GM08714 (cell line): ENCODE measurements around the gene MAP4.
"Not testable (repeated sequence)": the region's sequence is repeated elsewhere in the genome, so short reads cannot be mapped to it uniquely, and the experiment has no call there.

Source experiments
- H3K4me3 ChIP-seq: fragments of 200-500 bp; sonication (Bioruptor generic); 2 replicates; pipeline ENCODE4 v1.5.1; 2014; ENCODE audit warnings: mild to moderate bottlenecking, low read length, inconsistent platforms
- ZNF274 ChIP-seq: IDR thresholded peaks from 2 replicates; pipeline ENCODE4 v1.6.1; 2012; ENCODE audit warnings: mild to moderate bottlenecking, low read depth, low read length

Gene MAP4

GRCh38 chr3:47846186-47846879 is 169.9 kb downstream of the MAP4 start:
- no peak for TF ChIP-seq ZNF274
- H3K4me3 ChIP-seq = no peak overlapping the region

DNA sequence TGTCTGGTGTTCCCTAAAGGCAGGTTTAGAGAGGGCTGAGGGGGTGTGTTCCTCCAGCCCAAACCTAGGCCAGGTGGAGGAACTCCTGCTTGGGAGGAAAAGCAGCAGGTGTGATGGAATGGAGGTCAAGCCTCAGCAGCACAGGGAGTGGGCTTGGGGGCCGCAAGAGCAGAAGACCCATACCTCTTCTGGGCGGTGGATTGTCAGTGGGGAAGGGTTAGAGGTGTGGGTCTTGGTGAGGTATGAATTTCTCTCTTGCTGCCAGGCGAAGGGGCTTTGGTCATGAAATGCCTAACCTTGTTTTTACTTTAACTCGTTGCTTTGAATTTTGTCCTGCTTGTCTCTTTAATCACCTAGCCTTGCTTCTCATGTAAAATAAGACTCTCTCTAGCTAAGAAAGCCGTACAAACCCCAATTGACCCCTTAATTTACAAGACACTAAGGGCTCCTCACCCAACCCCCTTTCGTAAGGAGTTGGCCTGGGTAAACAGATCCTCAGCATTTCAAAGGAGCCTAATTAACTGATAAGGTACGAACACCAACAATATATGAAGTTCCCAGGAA is 174.3 kb downstream of the MAP4 start:
- no peak overlapping the region for H3K4me3 ChIP-seq
- no peak for TF ChIP-seq ZNF274

GRCh38 chr3:47838503-47838902 is 177.7 kb downstream of the MAP4 start:
- no peak for TF ChIP-seq ZNF274
- H3K4me3 ChIP-seq = no peak overlapping the region

DNA sequence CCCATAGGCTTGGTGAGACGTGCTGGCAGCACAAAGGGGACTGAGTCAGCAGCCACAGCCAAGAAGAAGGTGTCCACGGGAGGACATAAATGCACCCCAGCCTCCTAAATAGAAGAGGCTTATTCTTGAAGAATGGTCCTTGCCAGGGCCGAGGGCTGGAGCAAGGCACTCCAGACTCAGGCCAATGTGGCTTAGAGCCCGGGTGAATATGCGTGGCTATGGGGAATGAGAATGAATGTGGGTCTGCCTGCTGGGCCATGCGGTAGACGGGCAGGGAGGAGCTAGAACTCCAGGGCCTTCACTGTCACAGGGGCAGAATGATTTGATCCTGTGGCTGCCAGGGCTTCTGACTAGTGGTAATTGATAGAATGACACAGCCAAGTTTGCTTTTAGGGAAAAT is 179.2 kb downstream of the MAP4 start:
- TF ChIP-seq ZNF274 = no peak
- H3K4me3 ChIP-seq = no peak overlapping the region

DNA sequence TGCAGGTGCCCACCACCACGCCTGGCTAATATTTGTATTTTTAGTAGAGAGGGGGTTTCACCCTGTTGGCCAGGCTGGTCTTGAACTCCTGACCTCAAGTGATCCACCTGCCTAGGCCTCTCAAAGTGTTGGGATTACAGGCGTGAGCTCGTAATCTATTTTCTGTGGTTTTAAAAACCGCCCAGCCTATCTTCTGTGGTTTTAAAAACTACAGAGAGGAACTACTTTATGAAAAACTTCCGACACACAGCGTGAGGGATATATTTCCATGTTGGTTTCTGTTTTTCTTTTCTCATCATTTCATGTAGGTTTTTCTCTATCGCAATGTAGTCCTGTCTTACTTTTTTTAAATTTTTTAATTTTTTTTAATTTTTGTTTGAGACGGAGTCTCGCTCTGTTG is 186.7 kb downstream of the MAP4 start:
- not testable (repeated sequence) for H3K4me3 ChIP-seq

DNA sequence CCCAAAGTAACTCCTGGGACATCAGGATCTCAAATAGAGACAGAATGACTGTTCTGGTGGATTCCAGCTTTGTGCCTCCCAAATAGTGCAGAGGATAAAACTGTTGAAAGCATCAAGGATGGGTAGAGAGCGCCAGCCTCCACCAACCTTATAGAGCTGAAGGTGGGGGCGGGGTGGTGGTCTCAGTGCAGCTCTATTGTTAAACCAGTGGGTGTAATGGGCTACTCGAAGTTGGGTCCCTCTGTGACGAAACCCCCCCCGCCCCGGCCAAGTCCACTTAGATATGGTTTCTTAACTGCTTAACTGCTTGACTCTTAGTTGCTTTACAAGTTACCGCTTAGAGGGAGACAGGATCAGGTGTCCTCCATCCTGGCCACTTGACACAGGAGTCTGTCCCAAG is 190.6 kb downstream of the MAP4 start:
- peak overlapping the region; percentile 93 for H3K4me3 ChIP-seq
- no peak for TF ChIP-seq ZNF274

DNA sequence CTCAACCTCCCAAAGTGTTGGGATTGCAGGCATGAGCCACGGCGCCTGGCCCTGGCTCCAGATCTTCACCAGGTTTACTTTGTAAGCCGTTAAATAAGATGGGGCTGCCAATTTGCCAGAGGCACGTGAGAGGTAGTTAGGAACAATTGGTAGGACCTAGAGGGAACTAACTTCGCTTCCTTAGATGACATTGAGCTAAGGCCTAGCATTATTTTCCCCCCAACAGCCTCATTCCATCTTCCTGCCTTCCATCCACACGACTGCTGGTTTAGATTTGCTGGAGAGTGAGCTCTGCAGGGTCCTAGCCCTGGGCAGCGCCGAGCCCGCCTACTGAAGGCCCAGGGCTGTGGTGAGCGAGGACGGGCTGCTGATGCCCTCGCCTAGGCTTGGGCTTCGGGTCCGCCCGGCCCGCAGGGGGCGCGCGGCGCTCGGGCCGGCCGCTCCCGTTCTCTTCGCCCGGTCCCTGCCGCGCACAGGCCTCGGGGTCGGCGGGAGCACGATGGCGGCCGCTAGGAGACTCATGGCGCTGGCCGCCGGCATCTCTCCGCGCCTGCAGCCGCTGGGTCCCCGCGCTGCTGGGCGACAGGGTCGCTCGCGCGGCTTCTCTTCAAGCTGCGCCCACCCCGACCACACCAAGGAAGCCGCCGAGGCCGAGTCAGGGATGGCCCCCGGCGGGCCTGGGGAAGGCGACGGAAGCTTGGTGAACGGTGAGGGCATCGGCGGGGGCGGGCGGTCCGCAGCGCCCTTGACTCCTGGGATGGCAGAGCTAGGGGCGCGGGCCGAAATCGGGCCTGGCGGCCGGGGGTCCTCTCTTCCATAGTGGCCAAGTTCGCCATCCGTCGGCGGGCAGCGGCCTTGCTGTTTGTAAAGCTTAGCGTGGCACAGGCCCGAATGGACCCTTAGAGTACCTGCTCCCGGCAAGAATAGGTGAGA is 191.4 kb downstream of the MAP4 start:
- H3K4me3 ChIP-seq = peak overlapping the region; percentile 93
- no peak for TF ChIP-seq ZNF274

DNA sequence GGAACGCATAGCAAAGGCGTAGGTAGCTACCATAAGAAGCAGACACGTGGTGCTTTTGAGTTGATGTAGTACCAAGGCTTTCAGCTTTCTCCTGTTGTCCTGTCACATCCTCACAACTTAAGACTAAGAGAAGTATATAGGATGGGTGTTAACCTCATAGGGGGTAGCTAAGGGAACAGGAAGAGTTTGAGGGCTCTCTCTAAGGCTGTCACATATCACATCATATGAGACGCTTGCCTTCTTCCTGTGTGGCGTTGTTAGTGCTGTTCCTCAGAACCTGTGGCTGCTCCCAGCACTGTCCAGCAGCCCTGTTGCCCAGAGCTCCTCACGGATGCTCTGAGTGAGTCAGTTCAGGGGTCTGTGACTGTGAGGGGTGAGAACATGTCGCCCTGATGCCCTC is 198.6 kb downstream of the MAP4 start:
- no peak overlapping the region for H3K4me3 ChIP-seq
- TF ChIP-seq ZNF274 = no peak

DNA sequence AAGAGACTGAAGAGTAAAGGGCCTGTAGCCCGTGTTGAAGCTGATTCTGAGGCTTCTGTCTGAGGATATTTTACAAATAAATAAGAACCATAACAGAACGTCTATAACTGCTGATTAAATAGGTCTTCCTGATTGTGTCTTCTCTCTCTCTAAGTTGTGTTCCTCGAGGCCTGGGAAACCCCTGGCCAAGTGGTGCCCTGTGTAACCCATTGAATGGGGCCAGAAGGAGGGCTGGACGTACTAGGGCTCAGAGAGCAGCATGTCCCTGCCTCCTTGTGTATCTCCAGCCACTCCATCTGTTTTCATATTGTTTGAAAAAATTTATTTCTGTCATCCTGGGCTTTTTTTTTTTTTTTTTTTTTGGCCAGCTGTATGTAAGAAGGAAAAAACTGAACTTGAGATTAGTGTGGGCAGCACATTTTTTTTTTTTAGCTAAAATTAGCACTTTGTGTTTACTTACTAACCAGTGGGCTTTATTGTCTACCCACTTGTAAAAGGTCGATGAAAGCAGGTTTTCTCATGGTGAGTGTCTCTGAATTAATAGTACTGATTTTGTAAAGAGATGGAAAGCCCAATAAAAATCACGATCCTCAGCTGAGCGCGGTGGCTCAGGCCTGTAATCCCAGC is 202.6 kb downstream of the MAP4 start:
- H3K4me3 ChIP-seq = no peak overlapping the region
- TF ChIP-seq ZNF274 = no peak

- no peak for TF ChIP-seq ZNF274
- no peak overlapping the region for H3K4me3 ChIP-seq
Measured at GRCh38 chr3:47804577-47804976, 211.6 kb downstream of the MAP4 start.

GRCh38 chr3:47803480-47804025 is 212.7 kb downstream of the MAP4 start:
- peak overlapping the region; percentile 93 for H3K4me3 ChIP-seq
- no peak for TF ChIP-seq ZNF274

GRCh38 chr3:47802734-47803479 is 213.3 kb downstream of the MAP4 start, which contains the start of gene DHX30:
Gene DHX30, plus strand, starts transcription at chr3:47803138. Its CDS starts 7,546 bp downstream, at chr3:47810684.
- TF ChIP-seq ZNF274 = no peak
- peak within 1 kb of the TSS; percentile 93 for H3K4me3 ChIP-seq
